22Rv1 (cell line): ENCODE results near the gene OXGR1.
"Not testable (repeated sequence)": the region's sequence is repeated elsewhere in the genome, so short reads cannot be mapped to it uniquely, and the experiment has no call there.

ENCODE experiments used
- H3K27ac ChIP-seq: fragments of 450-650 bp; 2 replicates; pipeline ENCODE4 v1.5.1; 2017
- CTCF ChIP-seq: fragments of 450-650 bp; IDR thresholded peaks from 2 replicates; pipeline ENCODE4 v1.5.1; 2017; ENCODE audit warnings: mild to moderate bottlenecking
- ZFX ChIP-seq: fragments of 450-650 bp; IDR thresholded peaks from 2 replicates; pipeline ENCODE4 v1.6.1; 2017; ENCODE audit warnings: antibody characterized with exemption, borderline replicate concordance

OXGR1 gene

GRCh38 chr13:96991072-96991471 is 3.2 kb downstream of the OXGR1 start:
- no peak for TF ChIP-seq ZFX
- TF ChIP-seq CTCF = no peak
- no peak overlapping the region for H3K27ac ChIP-seq

- no peak for TF ChIP-seq CTCF
- TF ChIP-seq ZFX = no peak
- H3K27ac ChIP-seq = no peak overlapping the region
These were observed 5.8 kb downstream of the OXGR1 start for GRCh38 chr13:96988441-96988840.

- H3K27ac ChIP-seq = peak overlapping the region; percentile 33; the same call in 1 of the 2 replicates
These were observed 10.2 kb downstream of the OXGR1 start for GRCh38 chr13:96984051-96984508.

GRCh38 chr13:96982672-96983071 is 11.6 kb downstream of the OXGR1 start:
- no peak overlapping the region for H3K27ac ChIP-seq
- no peak for TF ChIP-seq ZFX
- no peak for TF ChIP-seq CTCF

More at GRCh38 chr13:96984051-96984508, 10.2 kb downstream of the OXGR1 start:
- TF ChIP-seq CTCF = peak; percentile 74
- TF ChIP-seq ZFX = no peak

- H3K27ac ChIP-seq = not testable (repeated sequence)
These were observed 14.4 kb downstream of the OXGR1 start for GRCh38 chr13:96979861-96980260.

- TF ChIP-seq CTCF (no peak), ZFX (no peak)
- no peak overlapping the region for H3K27ac ChIP-seq
These were observed 26.2 kb downstream of the OXGR1 start for GRCh38 chr13:96968027-96968426.

GRCh38 chr13:96967248-96967745 is 27.0 kb downstream of the OXGR1 start:
- peak; percentile 34 for TF ChIP-seq CTCF
- TF ChIP-seq ZFX = no peak
- no peak overlapping the region for H3K27ac ChIP-seq

GRCh38 chr13:96966415-96967102 is 27.7 kb downstream of the OXGR1 start:
- TF ChIP-seq ZFX = no peak
- TF ChIP-seq CTCF = no peak
- no peak overlapping the region for H3K27ac ChIP-seq
